KBM-7 (cell line): ENCODE measurements around the gene BLOC1S4.
A peak's percentile ranks its signal among the peaks of the same experiment; 100 is the strongest.

Source experiments
- DNase-seq: peaks from one replicate; pipeline ENCODE4 v3.0.0-alpha.2; 2015
- in situ Hi-C: fragments of 300-500 bp; cut with MboI; formaldehyde crosslinking; loops from 2 replicates; pipeline ENCODE4 v1.14.3; 2020; ENCODE audit warnings: low sequenced_read_pairs, low pct_unique_long_range_greater_than_20kb, mixed read lengths

Gene BLOC1S4

DNA sequence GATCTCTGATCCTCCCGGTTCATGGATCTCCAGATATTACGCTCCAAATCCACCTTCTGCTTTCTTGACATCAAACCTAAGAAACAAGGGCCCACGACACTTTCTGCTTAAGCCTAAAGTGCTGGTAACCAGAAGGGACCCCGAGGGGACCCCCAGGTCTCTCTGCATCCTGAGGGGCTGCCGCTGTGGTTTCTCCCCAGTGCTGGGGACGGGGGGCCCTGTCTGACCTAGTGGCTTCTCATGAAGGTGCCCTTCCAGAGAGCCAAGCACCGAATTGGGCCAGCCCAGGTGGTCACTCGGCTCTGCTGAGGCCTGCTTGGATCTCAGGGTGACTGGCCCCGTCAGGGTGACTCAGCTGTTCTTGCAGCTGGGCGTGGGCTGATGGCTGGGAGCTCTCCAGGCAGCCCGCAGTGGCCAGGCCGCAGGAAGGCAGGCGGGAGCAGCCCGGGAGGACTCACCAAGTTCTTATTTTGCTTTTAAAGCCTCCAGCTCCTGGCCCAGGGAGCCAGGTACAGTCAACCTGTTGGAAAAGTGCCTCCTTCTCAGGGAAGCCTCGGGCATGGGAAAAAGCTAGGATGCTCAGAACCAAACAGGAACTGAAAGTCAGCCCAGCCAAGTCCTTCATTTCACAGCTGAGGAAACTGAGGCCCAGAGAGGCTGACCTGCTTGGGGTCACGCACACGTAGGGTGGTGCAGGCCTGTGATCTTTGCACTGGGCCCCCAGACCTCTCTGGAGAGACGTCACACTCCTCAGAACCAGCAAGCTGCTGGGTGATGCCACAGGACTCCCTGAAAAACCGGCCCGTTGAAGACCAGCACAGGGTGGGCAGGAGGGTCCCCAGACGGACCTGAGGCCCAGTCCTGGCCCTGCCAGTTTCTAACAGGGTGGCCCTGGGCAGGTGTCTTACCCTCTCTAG is 16.7 kb downstream of the BLOC1S4 start:
- no peak for DNase-seq

DNA sequence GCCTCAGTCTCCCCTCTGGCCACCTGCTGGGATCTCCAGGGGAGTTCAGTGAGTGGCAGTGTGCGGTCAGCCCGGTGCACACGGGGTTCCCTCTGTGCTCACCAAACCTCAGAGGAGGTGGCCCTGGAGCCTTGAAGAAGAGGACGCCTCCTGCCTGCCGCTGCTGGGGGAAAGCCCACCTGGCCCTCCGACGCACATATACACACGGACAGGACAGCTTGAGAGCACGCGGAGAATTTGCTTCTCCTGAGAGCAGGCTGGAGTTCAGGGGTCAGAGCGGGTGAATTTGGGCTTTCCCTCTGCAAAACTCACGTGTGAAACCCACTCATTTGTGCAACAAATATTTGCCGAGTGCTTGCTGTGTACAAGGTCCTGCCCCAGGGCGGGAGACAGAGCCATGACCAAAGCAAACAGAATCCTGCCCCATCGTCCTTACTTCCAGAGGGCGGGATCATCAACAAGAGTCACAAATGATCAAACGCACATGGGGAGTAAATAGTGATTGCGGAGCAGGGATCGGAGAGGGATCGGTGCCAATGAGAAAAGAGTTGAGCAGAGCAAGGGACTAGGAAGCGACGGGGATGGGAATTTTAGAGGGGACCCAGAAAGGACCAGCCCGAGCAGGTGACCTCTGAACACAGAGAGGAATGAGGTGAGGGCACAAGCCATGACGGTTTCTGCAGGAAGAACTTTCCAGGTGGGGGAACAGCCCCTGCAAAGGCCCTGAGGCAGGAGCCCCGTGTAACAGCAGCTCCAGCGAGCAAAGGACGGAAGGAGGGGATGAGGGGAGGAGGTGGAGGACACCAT is 17.6 kb downstream of the BLOC1S4 start:
- DNase-seq, result no peak
- in situ Hi-C loops, result no loop called here

More for the DNA sequence above, 16.7 kb downstream of the BLOC1S4 start:
- in situ Hi-C loops, result no loop called here

DNA sequence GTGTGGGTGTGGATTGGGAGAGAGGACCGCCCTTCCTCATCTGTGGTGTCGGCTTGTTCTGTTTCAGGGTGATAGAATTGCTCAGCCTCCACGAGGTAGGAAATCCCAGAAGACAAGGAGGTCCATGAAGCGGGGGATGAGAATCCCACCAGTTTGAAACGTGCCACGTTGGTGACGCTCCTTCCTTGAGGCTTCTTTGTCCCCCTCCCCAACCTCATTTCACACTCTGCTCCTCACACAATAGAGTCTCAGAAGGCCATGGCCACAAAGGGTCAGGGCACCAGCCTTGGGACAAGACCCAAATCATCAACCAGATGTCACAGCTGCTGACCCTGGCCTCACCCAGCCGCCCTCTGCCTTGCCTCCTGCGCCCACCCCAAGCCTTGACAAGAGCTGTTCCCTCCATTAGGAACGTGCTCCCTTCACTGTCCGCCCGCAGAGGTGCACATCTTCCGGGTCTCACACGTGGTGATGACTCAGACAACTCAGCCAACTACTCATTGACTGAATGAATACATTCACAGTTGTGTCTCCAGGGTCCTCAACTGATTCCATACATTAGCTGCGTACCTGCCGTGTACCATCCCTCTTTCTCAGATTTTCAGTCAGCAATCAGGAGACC is 18.3 kb downstream of the BLOC1S4 start:
- in situ Hi-C loops, result no loop called here
- no peak for DNase-seq

DNA sequence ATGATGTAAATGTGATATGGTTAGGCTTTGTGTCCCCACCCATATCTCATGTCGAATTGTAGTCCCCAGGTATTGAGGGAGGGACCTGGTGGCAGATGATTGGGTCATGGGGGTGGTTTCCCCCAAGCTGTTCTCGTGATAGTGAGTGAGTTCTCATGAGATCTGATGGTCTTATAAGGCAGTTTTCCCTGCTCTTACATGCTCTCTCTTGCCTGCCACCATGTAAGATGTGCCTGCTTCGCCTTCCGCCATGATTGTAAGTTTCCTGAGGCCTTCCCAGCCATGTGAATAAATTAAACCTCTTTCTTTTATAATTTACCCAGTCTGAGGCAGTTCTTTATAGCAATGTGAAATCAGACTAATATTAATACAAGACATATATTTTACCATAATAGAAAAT is 23.9 kb downstream of the BLOC1S4 start:
- no peak for DNase-seq
- in situ Hi-C loops, result no loop called here

DNA sequence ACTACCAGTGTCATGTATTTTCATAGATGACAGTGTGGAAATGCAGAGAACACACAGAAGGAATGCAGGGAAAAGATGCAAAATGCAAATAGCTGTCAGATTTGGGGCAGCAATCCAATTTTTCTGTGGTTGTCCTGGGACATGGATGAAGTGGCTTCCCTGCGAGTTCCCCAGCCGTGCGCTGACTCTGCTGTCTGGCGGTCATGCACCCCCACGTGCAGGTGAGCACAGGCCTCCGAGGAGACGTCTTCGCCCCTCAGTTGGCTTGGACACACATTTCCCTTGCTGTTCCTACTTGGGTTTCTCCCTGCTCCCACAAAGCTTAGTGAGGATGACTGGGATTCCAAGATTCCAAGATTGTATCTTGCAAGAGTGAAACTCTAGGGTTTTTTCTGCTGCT is 24.4 kb downstream of the BLOC1S4 start:
- DNase-seq, result no peak
- in situ Hi-C loops, result no loop called here

DNA sequence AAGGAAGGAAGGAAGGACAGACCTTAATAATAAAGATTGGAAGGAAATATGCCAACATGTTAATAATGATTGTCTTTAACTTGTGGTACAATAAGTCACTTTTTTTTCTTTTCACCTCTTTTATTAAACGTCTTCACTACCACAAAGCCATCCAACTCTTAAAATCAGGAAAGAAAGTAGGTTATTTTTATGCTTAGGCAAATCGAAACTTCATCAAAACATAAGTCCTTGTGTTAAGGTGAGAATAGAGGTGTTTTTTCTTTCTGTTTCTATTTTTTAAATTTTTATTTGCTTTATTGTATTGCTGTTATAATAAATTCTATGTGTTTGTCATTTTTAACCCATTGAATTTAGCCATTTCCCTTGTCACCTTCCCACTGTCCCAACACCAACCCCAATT is 26.5 kb downstream of the BLOC1S4 start:
- in situ Hi-C loops, result no loop called here
- DNase-seq, result no peak

DNA sequence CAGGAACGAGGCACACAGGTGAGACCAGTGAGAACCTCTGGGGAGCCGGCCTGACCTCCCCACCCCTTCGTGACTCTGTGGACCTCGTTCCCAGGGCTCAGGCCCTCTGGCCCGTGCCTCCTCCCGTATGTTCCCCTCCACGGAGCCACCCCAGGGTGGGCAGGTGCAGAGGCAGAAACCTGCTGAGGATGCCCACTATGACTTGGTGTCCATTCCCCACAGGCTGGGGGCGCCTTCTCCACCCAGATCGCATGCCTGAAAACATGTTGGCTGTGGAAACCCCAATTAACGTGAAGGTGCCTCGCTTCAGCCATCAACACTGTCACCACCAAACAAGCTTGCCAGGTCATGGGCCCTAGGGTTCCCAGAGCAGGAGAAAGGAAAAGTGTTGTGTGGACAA is 27.0 kb downstream of the BLOC1S4 start:
- no peak for DNase-seq

DNA sequence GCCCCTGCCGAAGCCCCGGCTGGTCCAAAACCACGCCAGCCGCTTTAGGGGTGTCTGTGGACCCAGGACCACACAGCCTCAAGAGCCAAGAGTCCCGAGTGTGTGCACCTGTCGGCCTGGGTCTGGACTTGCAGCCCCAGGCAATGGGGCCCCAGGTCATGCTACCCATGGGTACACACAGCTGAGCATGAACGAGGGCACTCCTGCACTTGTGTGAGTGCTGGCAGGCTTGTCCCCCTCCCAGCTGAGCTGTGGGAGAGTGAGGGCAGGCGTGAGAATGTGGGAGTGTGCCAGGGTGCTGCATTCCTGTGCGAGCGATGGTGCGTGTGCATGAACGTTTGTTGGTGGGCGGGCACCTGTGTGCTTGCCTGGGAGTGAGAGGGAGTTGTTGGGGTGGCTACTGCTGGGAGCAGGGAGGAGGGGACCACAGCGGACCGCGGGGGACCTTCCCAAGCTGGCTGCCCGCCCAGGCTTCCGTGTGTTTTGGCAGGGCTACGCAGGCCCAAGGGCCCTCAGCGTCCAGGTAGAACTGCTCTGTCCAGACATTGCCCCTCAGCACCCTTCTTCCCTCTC is 30.8 kb downstream of the BLOC1S4 start:
- DNase-seq, result no peak
- in situ Hi-C loops, result no loop called here

More for the DNA sequence above, 27.0 kb downstream of the BLOC1S4 start:
- in situ Hi-C loops, result no loop called here

DNA sequence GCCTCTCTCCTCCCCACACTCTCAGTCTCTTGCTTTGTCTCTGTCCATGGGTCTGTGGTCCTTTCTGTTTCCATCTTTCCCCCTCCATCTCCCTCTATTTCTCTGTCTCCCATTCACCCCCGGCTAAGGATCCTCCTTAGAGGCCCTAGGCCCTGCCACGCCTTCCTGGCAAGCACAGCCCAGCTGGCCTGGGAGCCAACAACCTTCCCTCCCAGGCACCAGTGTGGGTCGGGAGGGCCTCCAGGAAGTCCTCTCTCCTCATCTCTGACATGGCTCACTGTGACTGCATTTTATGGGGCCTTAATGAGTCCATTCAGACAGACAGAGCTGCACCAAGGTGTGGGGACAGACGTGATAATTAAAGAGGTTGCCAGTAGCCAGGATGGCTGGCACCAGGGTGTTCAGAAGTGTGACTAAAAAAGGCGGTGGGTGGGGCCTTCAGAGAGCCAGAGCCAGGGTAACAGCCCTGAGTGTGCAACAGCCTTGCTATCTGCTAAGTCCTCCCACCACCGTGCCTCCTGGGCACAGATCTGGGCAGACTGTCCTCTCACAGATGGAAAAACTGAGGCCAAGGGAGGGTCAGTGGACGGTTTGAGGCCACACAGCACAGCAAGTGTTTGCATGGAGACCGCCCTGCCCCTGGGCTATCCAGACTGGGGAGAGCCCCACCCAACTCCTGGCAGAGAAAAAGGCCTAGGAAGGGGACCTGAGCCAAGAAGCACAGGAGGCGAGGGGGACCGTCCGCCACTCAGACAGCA is 31.5 kb downstream of the BLOC1S4 start:
- in situ Hi-C loops, result no loop called here
- no peak for DNase-seq

DNA sequence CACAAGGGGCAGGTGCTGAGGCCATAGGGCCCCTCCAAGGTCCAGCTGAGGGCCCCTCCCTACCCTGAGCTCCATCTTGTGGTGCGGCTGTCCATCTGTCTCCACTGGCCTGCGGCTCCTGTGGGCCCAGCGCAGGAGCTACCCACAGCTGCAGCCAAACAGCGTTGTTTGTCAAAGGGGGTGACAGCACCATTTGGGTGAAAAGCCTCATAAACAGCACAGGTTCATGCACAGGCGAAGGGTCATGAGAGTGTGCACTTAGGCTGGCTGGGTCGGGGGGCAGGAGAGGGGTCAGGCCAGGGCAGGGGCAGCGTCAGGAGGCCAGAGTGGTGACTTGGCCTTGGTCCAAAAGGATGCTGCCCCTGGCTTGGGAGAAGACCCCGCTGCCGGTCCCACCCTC is 32.3 kb downstream of the BLOC1S4 start:
- in situ Hi-C loops, result no loop called here
- DNase-seq, result no peak

DNA sequence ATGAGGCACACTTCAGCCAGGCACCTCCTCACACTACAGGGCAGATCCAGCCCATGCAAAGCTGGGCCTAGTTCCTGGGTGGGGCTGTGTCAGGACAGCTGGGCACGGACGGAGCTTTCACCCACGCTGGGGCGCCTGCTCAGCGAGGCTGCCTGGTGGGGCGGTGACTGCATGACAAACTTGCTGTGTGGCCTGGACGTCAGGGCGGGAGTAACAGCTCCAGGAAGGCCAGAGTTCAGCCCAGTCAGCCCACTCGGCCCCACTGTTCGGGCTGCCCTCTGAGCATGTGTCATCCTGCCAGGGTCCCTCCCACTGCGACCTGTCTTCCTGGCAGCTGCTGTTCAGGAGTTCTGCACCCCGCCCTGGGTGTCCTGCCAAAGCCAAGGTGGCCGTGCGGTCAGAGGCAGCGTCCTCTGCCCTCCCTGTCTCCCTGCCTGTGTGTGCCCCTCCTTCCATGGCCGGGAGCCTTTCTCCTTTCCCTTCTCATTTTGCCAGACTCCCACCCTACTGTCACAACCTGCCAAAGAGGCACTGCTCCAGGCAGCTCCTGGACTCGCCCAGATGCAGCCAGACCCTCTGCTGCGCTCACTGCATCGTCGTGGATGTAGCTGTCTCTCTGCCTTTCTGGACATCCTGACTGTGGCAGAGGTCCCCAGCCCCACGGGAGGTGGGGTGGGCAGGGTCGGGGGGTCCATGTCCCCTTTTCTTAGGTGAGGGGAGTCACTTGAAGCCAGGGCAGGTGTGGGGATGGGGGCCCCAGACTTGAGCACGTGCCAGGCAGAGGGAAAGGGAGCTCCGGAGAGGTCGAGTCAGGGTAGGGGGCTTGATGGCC is 33.6 kb downstream of the BLOC1S4 start:
- DNase-seq, result no peak
- in situ Hi-C loops, result no loop called here

DNA sequence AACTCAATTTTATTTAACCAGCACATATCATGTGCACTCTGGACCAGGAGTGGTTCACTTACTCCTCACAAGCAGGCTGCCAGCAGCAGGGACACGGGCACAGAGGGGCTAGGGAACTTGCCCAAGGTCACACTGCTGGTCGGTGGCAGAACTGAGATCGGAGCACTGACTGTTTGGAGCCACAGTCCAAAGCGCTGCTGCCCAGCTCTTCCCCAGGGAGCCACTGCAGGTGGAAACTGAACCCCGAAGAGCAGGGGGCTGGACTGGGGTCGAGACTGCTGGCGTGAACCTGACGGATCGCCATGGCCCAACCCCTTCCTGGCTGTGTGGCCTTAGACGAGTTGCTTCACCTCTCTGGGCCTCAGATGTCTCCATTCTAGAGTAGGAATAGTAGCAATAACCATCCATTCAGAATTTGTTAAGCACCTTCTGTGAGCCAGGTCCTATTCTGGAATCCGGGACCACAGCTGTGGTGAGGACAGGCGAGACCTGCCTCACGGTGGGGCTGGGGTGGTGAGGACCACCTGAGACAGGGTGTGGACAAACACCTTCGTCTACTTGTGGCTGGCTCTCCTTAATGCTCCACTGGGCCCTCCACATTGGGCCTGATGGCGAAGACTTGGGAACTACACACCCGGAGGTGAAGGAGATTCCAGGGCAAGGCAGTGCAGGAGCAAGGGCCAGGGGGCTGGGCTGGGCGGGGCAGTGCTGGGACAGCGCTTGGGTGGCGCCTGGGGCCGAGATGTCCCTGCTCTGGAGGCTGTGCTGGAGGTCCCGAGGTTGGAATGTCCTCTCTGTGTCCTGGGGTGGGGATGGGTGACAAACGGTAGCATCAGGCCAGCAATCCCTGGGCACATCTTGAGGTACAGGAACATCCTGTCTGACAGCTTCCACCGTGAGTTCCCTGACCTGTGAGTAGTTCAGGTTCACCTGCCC is 34.6 kb downstream of the BLOC1S4 start:
- no peak for DNase-seq
- in situ Hi-C loops, result no loop called here

DNA sequence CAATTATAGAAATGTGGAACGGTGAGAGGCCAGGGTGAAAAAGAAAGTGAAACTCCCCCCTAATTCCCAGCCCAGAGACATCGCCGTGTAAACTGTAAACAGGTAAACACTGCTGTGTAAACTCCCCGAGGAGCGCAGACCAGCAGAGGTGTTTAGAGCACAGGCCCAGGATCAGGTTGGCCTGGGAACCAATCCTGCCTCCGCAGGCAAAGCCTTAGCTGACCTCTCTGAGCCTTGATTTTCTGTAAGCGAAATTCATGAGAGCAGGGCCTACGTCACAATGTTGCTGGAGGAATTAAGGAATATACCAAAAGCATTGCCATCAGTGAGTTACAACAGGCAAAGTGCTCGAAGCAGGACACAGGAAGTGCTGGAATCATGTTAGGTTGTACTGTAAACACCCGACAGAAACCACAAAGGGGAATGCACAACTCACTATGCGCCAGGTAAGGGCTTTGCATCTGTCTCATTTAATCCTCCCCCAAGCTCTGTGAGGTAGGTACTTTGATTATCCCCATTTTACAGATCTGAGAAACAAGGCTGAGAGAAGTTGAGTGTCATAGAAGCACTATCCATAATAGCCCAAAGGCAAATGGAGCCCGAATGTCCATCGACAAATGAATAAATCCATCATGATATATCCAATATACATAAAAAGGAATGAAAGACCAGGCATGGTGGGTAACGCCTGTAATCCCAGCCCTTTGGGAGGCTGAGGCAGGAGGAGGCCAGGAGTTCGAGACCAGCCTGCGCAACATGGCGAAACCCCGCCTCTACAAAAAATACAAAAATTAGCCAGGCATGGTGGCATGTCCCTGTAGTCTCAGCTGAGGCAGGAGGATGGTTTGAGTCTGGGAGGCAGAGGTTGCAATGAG is 35.9 kb downstream of the BLOC1S4 start:
- in situ Hi-C loops, result no loop called here
- DNase-seq, result no peak

DNA sequence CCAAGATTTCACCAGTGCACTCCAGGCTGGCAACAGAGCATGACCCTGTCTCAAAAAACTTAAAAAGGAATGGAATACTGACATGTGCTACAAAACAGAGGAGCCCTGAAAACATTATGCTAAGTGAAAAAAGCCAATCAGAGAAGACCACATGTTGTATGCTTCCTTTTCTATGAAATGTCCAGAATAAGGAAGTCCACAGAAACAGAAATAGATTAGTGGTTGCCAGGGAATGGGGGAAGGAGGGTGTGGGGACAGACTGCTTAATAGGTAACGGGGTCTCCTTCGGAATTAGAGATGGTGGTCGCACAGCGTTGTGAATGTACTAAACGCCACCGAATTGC is 36.5 kb downstream of the BLOC1S4 start:
- in situ Hi-C loops, result no loop called here
- peak; percentile 90 for DNase-seq

DNA sequence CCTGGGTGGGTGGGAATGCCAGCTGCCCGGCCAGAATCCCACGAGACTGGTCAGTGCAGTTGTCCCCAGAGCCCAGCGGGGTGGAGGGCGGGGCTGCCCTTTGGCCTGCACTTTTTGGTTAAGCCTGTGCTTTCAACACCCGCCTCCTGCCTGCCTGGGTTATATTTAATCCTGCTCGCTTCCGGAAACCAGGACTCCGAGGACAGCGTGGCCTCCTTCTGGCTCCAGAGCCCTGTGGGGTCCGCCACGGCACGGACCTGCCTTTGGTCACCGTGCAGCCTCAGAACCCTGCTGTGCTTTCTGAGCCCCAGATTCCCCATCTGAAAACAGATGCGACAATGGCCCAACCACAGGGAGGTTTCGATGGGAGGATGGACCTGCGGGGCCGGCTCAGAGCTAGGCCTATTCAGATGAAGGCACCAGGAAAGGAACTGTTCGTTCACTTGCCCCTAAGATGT is 37.2 kb downstream of the BLOC1S4 start:
- DNase-seq, result peak; percentile 32
- in situ Hi-C loops, result no loop called here

DNA sequence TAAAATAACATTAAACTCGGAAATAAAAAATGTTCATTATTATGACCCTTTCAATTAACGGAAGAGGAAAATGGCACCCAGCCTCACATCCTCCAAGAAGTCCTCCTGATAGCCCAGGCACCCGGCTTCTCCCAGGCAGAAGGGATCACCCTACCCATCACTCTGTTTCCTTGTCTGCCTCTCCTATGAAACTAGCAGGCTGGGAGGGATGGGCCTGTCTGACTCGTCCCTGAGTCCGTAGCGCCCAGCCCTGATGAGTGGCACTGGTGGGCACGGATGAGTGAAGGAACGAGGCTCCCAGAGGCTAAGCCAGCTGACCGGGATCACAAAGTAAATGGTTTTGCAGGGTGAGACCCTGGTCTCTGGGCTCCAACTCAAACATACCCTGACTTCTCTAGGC is 37.9 kb downstream of the BLOC1S4 start:
- no peak for DNase-seq
- in situ Hi-C loops, result no loop called here
